Kidney (tissue), 14 donors: ENCODE measurements around the gene CES4A. TPM values are rescaled to one million over a fixed set of nuclear protein-coding genes. Genes with fewer than 3 reads are reported as not detected.

Experiments
- DNase-seq, 5 donors: peaks; one replicate each; pipeline ENCODE4 v3.0.0-alpha.2; 2013 to 2020
- FAIRE-seq: peaks from 2 replicates; lab custom pipeline; 2012; peaks lifted over from hg19 to GRCh38; lab: Jason Lieb, UNC
- H3K27ac ChIP-seq, 2 donors: one replicate each; pipeline ENCODE4 v1.7.0; 2013; ENCODE audit warnings: low read depth in 2 of 2, low read length in 2 of 2, inconsistent platforms in 1 of 2
- H3K27me3 ChIP-seq: one replicate; pipeline ENCODE4 v1.7.1; 2013; ENCODE audit warnings: low read length, inconsistent platforms; ENCODE audit not compliant: control insufficient read depth, insufficient read depth
- H3K36me3 ChIP-seq, 3 donors: one replicate each; pipeline versions ENCODE4 v1.7.0 to v1.7.1; 2013; ENCODE audit warnings: low read length in 3 of 3, control low read depth in 1 of 3, inconsistent platforms in 1 of 3; ENCODE audit not compliant: insufficient read depth in 3 of 3, control insufficient read depth in 2 of 3
- H3K4me1 ChIP-seq, 3 donors: one replicate each; pipeline versions ENCODE4 v1.7.0 to v1.7.1; 2013; ENCODE audit warnings: low read length in 3 of 3, inconsistent platforms in 1 of 3, low read depth in 1 of 3; ENCODE audit not compliant: control insufficient read depth in 2 of 3, insufficient read depth in 2 of 3
- H3K4me3 ChIP-seq, 3 donors: one replicate each; pipeline versions ENCODE4 v1.7.0 to v1.8.1; 2013; ENCODE audit warnings: low read length in 3 of 3, control low read depth in 1 of 3, inconsistent platforms in 1 of 3
- H3K9ac ChIP-seq, 3 donors: one replicate each; pipeline versions ENCODE4 v1.7.0 to v1.7.1; 2013; ENCODE audit warnings: low read length in 3 of 3, control low read depth in 1 of 3, inconsistent platforms in 1 of 3
- H3K9me3 ChIP-seq, 3 donors: one replicate each; pipeline versions ENCODE4 v1.7.0 to v1.7.1; 2013; ENCODE audit warnings: low read length in 3 of 3, control low read depth in 1 of 3, inconsistent platforms in 1 of 3; ENCODE audit not compliant: control insufficient read depth in 2 of 3, insufficient read depth in 1 of 3
- intact Hi-C: fragments of 100-400 bp; cut with DNase I; formaldehyde crosslinking; loops from one replicate; pipeline ENCODE4 v1.11.1; 2022
- polyA plus RNA-seq: library from polyadenylated mRNA; stranded (reverse); fragments of 350-450 nt; fragmentation: Illumina TruSeq; extraction: RNeasy Lipid Tissue Mini Kit (QIAGEN cat#74804); gene quantifications from one replicate; pipeline ENCODE4 v1.2.3, GENCODE V29; 2014; ENCODE audit warnings: low read depth, low replicate concordance; ENCODE audit not compliant: insufficient read depth
- total RNA-seq: library from RNA; stranded (reverse); fragmentation: NEBNext Ultra II Directional; extraction: Animal tissue kit (Norgen Biotek cat#: 25700); gene quantifications from one replicate; pipeline ENCODE4 v1.2.1, GENCODE V29; 2021
- TF ChIP-seq, protein P1 (sequence below): IDR thresholded peaks from 3 replicates; pipeline ENCODE4 v1.5.1; 2012; ENCODE audit warnings: mild to moderate bottlenecking, moderate library complexity, borderline replicate concordance; ENCODE audit not compliant: insufficient read depth; ENCODE audit errors: extremely low read depth
- donor health status: control.
- donor health status: control.
- donor health status: control.
- donor health status: control.
- donor health status: control.
- donor health status: DM: yes; HTN: yes; CAD: no.
- donor health status: Normal renal cell carcinoma (clear cell type).

Gene CES4A
- total and polyA plus RNA-seq, 2 donors from 2014 or later = 14.9 to 31.7 TPM

DNA sequence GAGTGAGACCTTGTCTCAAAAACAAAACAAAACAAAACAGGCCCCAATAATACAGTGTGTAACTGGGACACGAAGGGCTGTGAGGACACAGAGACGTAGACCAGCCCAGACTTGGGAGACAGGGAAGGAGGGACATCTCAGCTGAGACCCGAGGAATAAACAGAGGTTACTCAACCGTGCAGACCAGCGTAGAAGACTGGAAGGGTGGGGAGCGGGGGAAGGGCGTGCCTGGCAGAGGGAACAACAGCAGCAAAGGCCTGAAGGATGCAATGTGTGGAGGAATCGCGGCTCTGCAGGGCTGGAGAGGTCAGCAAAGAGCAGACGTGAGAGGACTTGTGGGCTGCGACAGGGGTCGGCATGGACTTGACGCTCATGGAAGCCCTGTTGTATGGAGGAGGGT is 11.6 kb upstream of the CES4A start:
- FAIRE-seq (no peak), DNase-seq (peak; percentile 30 to 70 (median 54))
- no peak overlapping the region for H3K4me3 ChIP-seq
- no peaks in the 10 kb centered on the region for H3K27me3 ChIP-seq
- H3K36me3 ChIP-seq = no peaks in the 10 kb centered on the region
- H3K27ac ChIP-seq = peak overlapping the region in 1 of 2 donors; percentile 13
- peaks cover 0 to 5% (median 4%) of the 10 kb centered on the region in 3 donors for H3K4me1 ChIP-seq
- TF ChIP-seq, protein P1, sequence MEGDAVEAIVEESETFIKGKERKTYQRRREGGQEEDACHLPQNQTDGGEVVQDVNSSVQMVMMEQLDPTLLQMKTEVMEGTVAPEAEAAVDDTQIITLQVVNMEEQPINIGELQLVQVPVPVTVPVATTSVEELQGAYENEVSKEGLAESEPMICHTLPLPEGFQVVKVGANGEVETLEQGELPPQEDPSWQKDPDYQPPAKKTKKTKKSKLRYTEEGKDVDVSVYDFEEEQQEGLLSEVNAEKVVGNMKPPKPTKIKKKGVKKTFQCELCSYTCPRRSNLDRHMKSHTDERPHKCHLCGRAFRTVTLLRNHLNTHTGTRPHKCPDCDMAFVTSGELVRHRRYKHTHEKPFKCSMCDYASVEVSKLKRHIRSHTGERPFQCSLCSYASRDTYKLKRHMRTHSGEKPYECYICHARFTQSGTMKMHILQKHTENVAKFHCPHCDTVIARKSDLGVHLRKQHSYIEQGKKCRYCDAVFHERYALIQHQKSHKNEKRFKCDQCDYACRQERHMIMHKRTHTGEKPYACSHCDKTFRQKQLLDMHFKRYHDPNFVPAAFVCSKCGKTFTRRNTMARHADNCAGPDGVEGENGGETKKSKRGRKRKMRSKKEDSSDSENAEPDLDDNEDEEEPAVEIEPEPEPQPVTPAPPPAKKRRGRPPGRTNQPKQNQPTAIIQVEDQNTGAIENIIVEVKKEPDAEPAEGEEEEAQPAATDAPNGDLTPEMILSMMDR = no peak
- intact Hi-C loops = no loop called here
- no peak overlapping the region for H3K9ac ChIP-seq
- no peaks in the 10 kb centered on the region for H3K9me3 ChIP-seq

DNA sequence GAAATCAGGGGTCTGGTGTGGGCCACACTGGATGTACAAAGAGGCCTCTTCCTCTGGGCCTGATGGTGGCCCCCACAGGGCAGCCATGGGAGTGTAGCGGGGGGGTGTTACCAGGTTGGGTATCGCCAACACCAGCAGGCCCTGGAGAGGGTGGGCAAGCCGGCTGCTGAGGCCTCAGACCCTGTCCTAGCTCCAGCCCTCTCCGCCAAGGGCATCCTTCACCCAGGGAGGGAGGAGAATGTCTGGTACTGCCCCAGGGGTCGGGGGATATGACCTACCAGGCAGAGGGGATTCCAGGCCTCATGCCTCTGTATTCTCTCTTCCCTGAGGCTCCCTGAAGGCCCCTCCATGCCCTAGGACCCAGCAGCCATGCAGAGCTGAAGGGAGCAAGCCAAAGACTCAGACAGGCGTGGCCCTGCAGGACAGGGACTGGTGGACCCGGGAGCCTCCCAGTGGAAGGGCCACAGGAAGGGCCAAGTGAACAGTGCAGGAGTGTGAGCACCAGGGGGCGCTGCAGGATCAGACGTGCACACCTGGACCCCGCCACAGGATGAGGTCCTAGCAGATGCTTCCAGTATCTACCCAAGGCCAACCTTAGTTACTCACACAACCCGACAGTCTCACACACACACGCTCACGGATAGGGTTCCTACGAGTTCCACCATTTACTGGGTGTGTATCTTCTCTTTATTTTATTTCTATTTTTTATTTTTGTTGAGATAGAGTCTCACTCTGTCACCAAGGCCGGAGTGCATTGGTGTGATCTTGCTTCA is 10.9 kb upstream of the CES4A start:
- intact Hi-C loops = no loop called here
- DNase-seq = peak; percentile 82 to 93 (median 87)
- TF ChIP-seq, protein P1 = peak; percentile 98
- H3K9ac ChIP-seq = no peak overlapping the region
- H3K36me3 ChIP-seq = no peaks in the 10 kb centered on the region
- peaks cover 0 to 5% (median 4%) of the 10 kb centered on the region in 3 donors for H3K4me1 ChIP-seq
- H3K4me3 ChIP-seq = no peak overlapping the region
- H3K27ac ChIP-seq = peak overlapping the region; percentile 13 to 67
- no peak for FAIRE-seq
- H3K9me3 ChIP-seq = no peaks in the 10 kb centered on the region
- no peaks in the 10 kb centered on the region for H3K27me3 ChIP-seq

DNA sequence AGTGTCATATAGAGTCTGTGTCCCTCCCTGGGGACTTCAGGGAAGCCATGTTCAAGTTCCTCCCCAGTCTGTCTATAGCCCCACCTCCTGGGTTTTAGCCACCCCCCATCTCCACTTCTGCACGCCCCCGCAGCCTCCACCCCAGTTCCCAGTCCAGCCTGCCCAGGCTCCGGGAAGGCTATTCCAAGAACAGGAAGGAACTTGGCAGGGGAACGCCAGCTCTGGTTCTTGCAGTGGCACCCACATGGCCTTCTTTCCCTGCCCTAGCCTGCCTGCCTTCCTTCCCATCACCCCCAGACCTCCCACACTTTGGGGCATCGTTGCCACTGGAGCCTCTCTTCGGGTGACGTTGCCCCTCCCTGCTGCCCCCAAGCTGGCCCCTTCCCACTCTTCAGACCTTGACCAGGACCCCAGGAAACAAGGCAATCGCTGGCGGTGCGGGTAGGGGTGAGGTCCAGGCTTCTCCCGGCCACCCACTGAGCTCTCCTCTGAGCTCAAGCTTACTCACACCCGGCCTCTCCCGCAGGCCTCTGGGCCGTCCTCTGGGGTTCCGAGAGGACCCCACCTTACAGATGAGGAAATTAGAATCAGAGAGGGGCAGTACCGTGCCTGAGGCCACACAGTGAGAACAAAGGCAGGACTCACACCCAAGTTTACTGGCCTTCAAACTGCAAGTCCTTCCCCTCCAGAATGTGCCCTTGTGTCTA is 9.2 kb upstream of the CES4A start:
- Histone ChIP-seq H3K4me1 (peaks cover 0 to 5% (median 4%) of the 10 kb centered on the region in 3 donors), H3K9ac (no peak overlapping the region), H3K36me3 (no peaks in the 10 kb centered on the region), H3K27ac (no peak overlapping the region), H3K27me3 (no peaks in the 10 kb centered on the region), H3K4me3 (no peak overlapping the region), H3K9me3 (no peaks in the 10 kb centered on the region)
- TF ChIP-seq, protein P1 = no peak
- FAIRE-seq (no peak), DNase-seq (no peak)
- intact Hi-C loops = no loop called here
